H9 (cell line): ENCODE data around the gene SMU1. TPM values are rescaled to one million over a fixed set of nuclear protein-coding genes. Genes with fewer than 3 reads are reported as not detected.

Source experiments
- DNase-seq: peaks from one replicate; pipeline ENCODE4 v3.0.0-alpha.2; 2017
- H2AFZ ChIP-seq: one replicate; pipeline ENCODE4 v1.6.1; 2013; ENCODE audit warnings: mild to moderate bottlenecking, low read length, control low read depth, moderate library complexity
- H2AK5ac ChIP-seq: 2 replicates; pipeline ENCODE4 v1.6.1; 2013; ENCODE audit warnings: low read length, control low read depth, mixed read lengths; ENCODE audit not compliant: insufficient read length
- H2BK120ac ChIP-seq: one replicate; pipeline ENCODE4 v1.6.1; 2013; ENCODE audit warnings: low read depth, mild to moderate bottlenecking, low read length, control low read depth, inconsistent platforms; ENCODE audit not compliant: poor library complexity, severe bottlenecking
- H2BK12ac ChIP-seq: 2 replicates; pipeline ENCODE4 v1.6.1; 2013; ENCODE audit warnings: low read length, control low read depth, mixed read lengths, low read depth; ENCODE audit not compliant: insufficient read length
- H2BK15ac ChIP-seq: 2 replicates; pipeline ENCODE4 v1.6.1; 2013; ENCODE audit warnings: low read depth, low read length, control low read depth
- H2BK20ac ChIP-seq: one replicate; pipeline ENCODE4 v1.6.1; 2013; ENCODE audit warnings: low read depth, mild to moderate bottlenecking, low read length, control low read depth, inconsistent platforms; ENCODE audit not compliant: poor library complexity, severe bottlenecking
- H2BK5ac ChIP-seq: 2 replicates; pipeline ENCODE4 v1.6.1; 2013; ENCODE audit warnings: low read length, control low read depth, mixed read lengths; ENCODE audit not compliant: insufficient read length
- H3K14ac ChIP-seq: 2 replicates; pipeline ENCODE4 v1.6.1; 2013; ENCODE audit warnings: low read length, control low read depth; ENCODE audit not compliant: insufficient read depth
- H3K18ac ChIP-seq: 2 replicates; pipeline ENCODE4 v1.6.1; 2013; ENCODE audit warnings: low read depth, mild to moderate bottlenecking, mixed read lengths, low read length, control low read depth; ENCODE audit not compliant: insufficient read length
- H3K23ac ChIP-seq: 2 replicates; pipeline ENCODE4 v1.6.1; 2013; ENCODE audit warnings: low read length, control low read depth, mixed read lengths, low read depth; ENCODE audit not compliant: insufficient read length
- H3K23me2 ChIP-seq: 2 replicates; pipeline ENCODE4 v1.6.1; 2013; ENCODE audit warnings: low read depth, mild to moderate bottlenecking, mixed read lengths, low read length, control low read depth; ENCODE audit not compliant: insufficient read length, poor library complexity, severe bottlenecking
- H3K27ac ChIP-seq: 2 replicates; pipeline ENCODE4 v1.5.1; 2013; ENCODE audit warnings: low read length, control low read depth, mixed read lengths, low read depth; ENCODE audit not compliant: insufficient read length
- H3K27me3 ChIP-seq: 2 replicates; pipeline ENCODE4 v1.6.1; 2013; ENCODE audit warnings: low read length, control low read depth, inconsistent platforms; ENCODE audit not compliant: insufficient read depth
- H3K4ac ChIP-seq: 2 replicates; pipeline ENCODE4 v1.6.1; 2013; ENCODE audit warnings: low read depth, mild to moderate bottlenecking, control low read depth, inconsistent platforms, low read length, moderate library complexity
- H3K4me1 ChIP-seq: 2 replicates; pipeline ENCODE4 v1.6.1; 2013; ENCODE audit warnings: low read length, control low read depth, inconsistent platforms; ENCODE audit not compliant: insufficient read depth
- H3K4me2 ChIP-seq: 2 replicates; pipeline ENCODE4 v1.6.1; 2013; ENCODE audit warnings: low read length, control low read depth, mixed read lengths; ENCODE audit not compliant: insufficient read length, insufficient read depth
- H3K56ac ChIP-seq: 2 replicates; pipeline ENCODE4 v1.6.1; 2013; ENCODE audit warnings: low read depth, mild to moderate bottlenecking, mixed read lengths, low read length, control low read depth; ENCODE audit not compliant: insufficient read length
- H3K79me1 ChIP-seq: 2 replicates; pipeline ENCODE4 v1.6.1; 2013; ENCODE audit warnings: low read depth, mild to moderate bottlenecking, moderate library complexity, low read length, control low read depth, inconsistent platforms; ENCODE audit not compliant: insufficient read depth, poor library complexity, severe bottlenecking
- H3K79me2 ChIP-seq: 2 replicates; pipeline ENCODE4 v1.6.1; 2013; ENCODE audit warnings: low read length, control low read depth, inconsistent platforms; ENCODE audit not compliant: insufficient read depth
- H3K9ac ChIP-seq: 2 replicates; pipeline ENCODE4 v1.6.1; 2013; ENCODE audit warnings: low read length, control low read depth, mixed read lengths; ENCODE audit not compliant: insufficient read length; ENCODE audit errors: extremely low read depth
- H3K9me3 ChIP-seq: one replicate; pipeline ENCODE4 v1.6.1; 2013; ENCODE audit warnings: low read depth, low read length, inconsistent platforms; ENCODE audit not compliant: control insufficient read depth
- H3T11ph ChIP-seq: one replicate; pipeline ENCODE4 v1.6.1; 2013; ENCODE audit warnings: mild to moderate bottlenecking, low read length, control low read depth, inconsistent platforms
- H4K20me1 ChIP-seq: one replicate; pipeline ENCODE4 v1.6.1; 2013; ENCODE audit not compliant: control insufficient read depth, insufficient read length, insufficient read depth
- H4K5ac ChIP-seq: 2 replicates; pipeline ENCODE4 v1.6.1; 2013; ENCODE audit warnings: low read depth, mild to moderate bottlenecking, mixed read lengths, low read length, control low read depth; ENCODE audit not compliant: insufficient read length
- H4K8ac ChIP-seq: replicated peaks from 2 replicates; pipeline ENCODE4 v1.6.1; 2013; ENCODE audit warnings: low read length, control low read depth, mixed read lengths, low read depth; ENCODE audit not compliant: insufficient read length
- H4K91ac ChIP-seq: 2 replicates; pipeline ENCODE4 v1.6.1; 2013; ENCODE audit warnings: low read depth, mild to moderate bottlenecking, moderate library complexity, mixed read lengths, low read length, control low read depth; ENCODE audit not compliant: insufficient read length
- H3K27ac Mint-ChIP-seq, 3 experiments: 2 replicates in 2 of 3; 3 replicates in 1 of 3; pipeline ENCODE4 v1.8.0; 2020 to 2021; ENCODE audit warnings: mixed read lengths in 3 of 3, mild to moderate bottlenecking in 1 of 3, moderate library complexity in 1 of 3
- H3K27me3 Mint-ChIP-seq: 2 replicates; pipeline ENCODE4 v1.8.0; 2021; ENCODE audit warnings: low read depth, mild to moderate bottlenecking, moderate library complexity, mixed read lengths
- H3K36me3 Mint-ChIP-seq, 3 experiments: 2 replicates in 2 of 3; 3 replicates in 1 of 3; pipeline ENCODE4 v1.8.0; 2020 to 2021; ENCODE audit warnings: low read depth in 3 of 3, mixed read lengths in 3 of 3; ENCODE audit not compliant: insufficient read depth in 1 of 3
- H3K4me1 Mint-ChIP-seq, 2 experiments: 2 replicates each; pipeline ENCODE4 v1.8.0; 2020; ENCODE audit warnings: mixed read lengths in 2 of 2
- H3K4me3 Mint-ChIP-seq, 2 experiments: 2 replicates in 1 of 2; 3 replicates in 1 of 2; pipeline ENCODE4 v1.8.0; 2020 to 2021; ENCODE audit warnings: mild to moderate bottlenecking in 2 of 2, mixed read lengths in 2 of 2, moderate library complexity in 1 of 2
- H3K9me3 Mint-ChIP-seq, 2 experiments: 2 replicates in 1 of 2; 3 replicates in 1 of 2; pipeline ENCODE4 v1.8.0; 2020; ENCODE audit warnings: mild to moderate bottlenecking in 2 of 2, mixed read lengths in 2 of 2, moderate library complexity in 1 of 2
- WGBS: extraction: QIAGEN DNeasy Blood & Tissue Kit; methylation state at CpG from one replicate; pipeline ENCODE4 v1.1.7; 2013; ENCODE audit warnings: missing lambda C conversion rate, low lambda C conversion rate, mixed read lengths; ENCODE audit not compliant: insufficient read length; ENCODE audit errors: extremely low coverage; 5-methylcytosine and 5-hydroxymethylcytosine counted together
- total RNA-seq: library from RNA; stranded (reverse); gene quantifications from 2 replicates; pipeline ENCODE4 v1.2.1, GENCODE V29; 2021
- TF ChIP-seq, protein P1 (sequence below): fragments of 200-600 bp; sonication (generic); conservative IDR thresholded peaks from 3 replicates; pipeline ENCODE4 v1.8.0; 2021; ENCODE audit warnings: antibody characterized with exemption, mild to moderate bottlenecking

The SMU1 gene
- total RNA-seq, 1 experiment from 2014 or later, result 26.9 TPM

DNA sequence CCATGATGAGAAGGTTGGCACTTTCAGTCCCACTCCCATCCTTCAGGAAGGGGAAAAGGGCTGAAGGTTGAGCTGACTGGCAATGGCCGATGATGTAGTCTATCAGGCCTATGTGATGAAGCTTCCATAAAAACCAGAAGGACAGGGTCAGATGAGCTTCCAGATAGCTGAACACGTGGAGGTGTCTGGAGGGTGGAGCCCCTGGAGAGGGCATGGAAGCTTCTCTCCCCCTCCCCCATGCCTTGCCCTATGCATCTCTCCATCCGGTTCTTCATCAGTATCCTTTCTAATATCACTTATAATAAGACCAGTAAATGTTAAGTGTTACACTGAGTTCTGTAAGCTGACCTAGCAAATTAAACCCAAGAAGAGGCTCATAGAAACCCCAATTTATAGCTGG, 32.6 kb upstream of the SMU1 start:
- H4K20me1 ChIP-seq, result no peaks in the 10 kb centered on the region
- H3K9ac ChIP-seq, result no peak overlapping the region

More for the DNA sequence above, 32.6 kb upstream of the SMU1 start:
- H3K14ac ChIP-seq, result no peak overlapping the region
- H2AK5ac ChIP-seq, result no peak overlapping the region
- no peaks in the 10 kb centered on the region for H3K79me1 ChIP-seq
- peaks cover 23 to 33% of the 10 kb centered on the region in 2 experiments for H3K4me1 Mint-ChIP-seq
- H2AFZ ChIP-seq, result no peak overlapping the region
- H3K18ac ChIP-seq, result no peak overlapping the region
- no peak overlapping the region for H4K5ac ChIP-seq
- H3K4me2 ChIP-seq, result no peak overlapping the region
- H3K27me3 Mint-ChIP-seq, result no peaks in the 10 kb centered on the region
- H2BK15ac ChIP-seq, result no peak overlapping the region
- H3K9me3 Mint-ChIP-seq, result no peaks in the 10 kb centered on the region
- H2BK12ac ChIP-seq, result no peak overlapping the region
- no CpG with 5 or more reads among the region's 3 CpGs for WGBS
- H4K8ac ChIP-seq, result no peak overlapping the region
- no peak overlapping the region for H3K23ac ChIP-seq
- H3T11ph ChIP-seq, result no peak overlapping the region
- no peak for DNase-seq
- no peak overlapping the region for H2BK120ac ChIP-seq
- no peak overlapping the region for H3K56ac ChIP-seq
- no peaks in the 10 kb centered on the region for H3K23me2 ChIP-seq
- no peak overlapping the region for H3K4ac ChIP-seq
- no peak overlapping the region for H2BK20ac ChIP-seq
- H3K4me1 ChIP-seq, result no peaks in the 10 kb centered on the region; the same call in 1 of the 2 replicates
- H2BK5ac ChIP-seq, result no peak overlapping the region
- no peak overlapping the region for H3K4me3 Mint-ChIP-seq
- no peaks in the 10 kb centered on the region; a peak in 1 of 7 replicates for H3K36me3 Mint-ChIP-seq
- H3K27ac ChIP-seq, result no peak overlapping the region
- no peak overlapping the region for H4K91ac ChIP-seq
- 0 out of 7 replicates have a peak overlapping the region, but pooled peaks of 1 of the 3 experiments have one; percentile 93 for H3K27ac Mint-ChIP-seq
- no peaks in the 10 kb centered on the region for H3K79me2 ChIP-seq
- H3K9me3 ChIP-seq, result no peaks in the 10 kb centered on the region
- TF ChIP-seq, protein P1, sequence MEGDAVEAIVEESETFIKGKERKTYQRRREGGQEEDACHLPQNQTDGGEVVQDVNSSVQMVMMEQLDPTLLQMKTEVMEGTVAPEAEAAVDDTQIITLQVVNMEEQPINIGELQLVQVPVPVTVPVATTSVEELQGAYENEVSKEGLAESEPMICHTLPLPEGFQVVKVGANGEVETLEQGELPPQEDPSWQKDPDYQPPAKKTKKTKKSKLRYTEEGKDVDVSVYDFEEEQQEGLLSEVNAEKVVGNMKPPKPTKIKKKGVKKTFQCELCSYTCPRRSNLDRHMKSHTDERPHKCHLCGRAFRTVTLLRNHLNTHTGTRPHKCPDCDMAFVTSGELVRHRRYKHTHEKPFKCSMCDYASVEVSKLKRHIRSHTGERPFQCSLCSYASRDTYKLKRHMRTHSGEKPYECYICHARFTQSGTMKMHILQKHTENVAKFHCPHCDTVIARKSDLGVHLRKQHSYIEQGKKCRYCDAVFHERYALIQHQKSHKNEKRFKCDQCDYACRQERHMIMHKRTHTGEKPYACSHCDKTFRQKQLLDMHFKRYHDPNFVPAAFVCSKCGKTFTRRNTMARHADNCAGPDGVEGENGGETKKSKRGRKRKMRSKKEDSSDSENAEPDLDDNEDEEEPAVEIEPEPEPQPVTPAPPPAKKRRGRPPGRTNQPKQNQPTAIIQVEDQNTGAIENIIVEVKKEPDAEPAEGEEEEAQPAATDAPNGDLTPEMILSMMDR, result no peak
- H3K27me3 ChIP-seq, result no peaks in the 10 kb centered on the region
